Calu3 (cell line): ENCODE results near the gene PUDP. TPM values are rescaled to one million over a fixed set of nuclear protein-coding genes. Genes with fewer than 3 reads are reported as not detected.

Experiments
- BruUV-seq: library from RNA; stranded (reverse); fragments of 400-500 nt; replicated peaks from 2 replicates; lab custom pipeline; 2021; lab: Mats Ljungman, UMichigan
- CTCF ChIA-PET: fragments of 300-600 bp; sonication (Branson Sonifier 250); formaldehyde crosslinking; loops from one replicate; lab custom pipeline; 2022; ENCODE audit warnings: antibody characterized with exemption; lab: Charles Lee
- DNase-seq: peaks from one replicate; pipeline ENCODE4 v3.0.0; 2022
- H3K27ac Mint-ChIP-seq: one replicate; pipeline ENCODE4 v1.8.0; 2022; ENCODE audit warnings: mixed read lengths; ENCODE audit not compliant: unreplicated experiment
- H3K27me3 Mint-ChIP-seq: one replicate; pipeline ENCODE4 v1.8.0; 2022; ENCODE audit warnings: mixed read lengths; ENCODE audit not compliant: unreplicated experiment
- H3K36me3 Mint-ChIP-seq: one replicate; pipeline ENCODE4 v1.8.0; 2022; ENCODE audit warnings: mild to moderate bottlenecking, moderate library complexity, mixed read lengths; ENCODE audit not compliant: insufficient read depth, unreplicated experiment
- H3K4me1 Mint-ChIP-seq: one replicate; pipeline ENCODE4 v1.8.0; 2022; ENCODE audit warnings: mild to moderate bottlenecking, low read depth, mixed read lengths; ENCODE audit not compliant: unreplicated experiment
- H3K4me3 Mint-ChIP-seq: one replicate; pipeline ENCODE4 v1.8.0; 2022; ENCODE audit warnings: mild to moderate bottlenecking, low read depth, moderate library complexity, mixed read lengths; ENCODE audit not compliant: unreplicated experiment
- H3K9me3 Mint-ChIP-seq: one replicate; pipeline ENCODE4 v1.8.0; 2022; ENCODE audit warnings: low read depth, mixed read lengths; ENCODE audit not compliant: unreplicated experiment
- intact Hi-C: fragments of 100-400 bp; cut with micrococcal nuclease; formaldehyde crosslinking; loops from one replicate; pipeline ENCODE4 v1.10.0; 2022; ENCODE audit not compliant: unreplicated experiment
- total RNA-seq: library from RNA; stranded (reverse); gene quantifications from 2 replicates; pipeline ENCODE4 v1.2.3, GENCODE V29; 2022
- TF ChIP-seq, protein P1 (sequence below): fragments of 200-600 bp; IDR thresholded peaks from one replicate; pipeline ENCODE4 v1.8.0; 2022; ENCODE audit warnings: antibody characterized with exemption; ENCODE audit not compliant: unreplicated experiment

Gene PUDP
- total RNA-seq, 1 experiment from 2014 or later, result 30.6 TPM

DNA sequence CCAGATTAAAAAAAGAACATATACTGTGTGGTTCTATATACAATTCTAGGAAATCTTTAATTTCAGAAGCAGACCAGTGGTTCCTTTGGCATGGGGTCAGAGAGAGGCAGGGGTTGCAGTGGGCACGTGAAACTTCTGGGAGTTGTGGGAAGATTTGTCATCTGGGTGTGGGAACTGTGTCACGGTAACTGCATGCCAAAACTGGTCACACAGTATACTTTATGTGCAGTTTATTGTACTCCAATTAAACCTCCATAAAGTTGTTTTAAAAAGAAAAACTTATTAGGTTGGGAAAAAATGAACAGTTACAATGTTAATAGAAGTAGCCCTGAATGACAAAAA, 27.1 kb downstream of the PUDP start:
- no peak for DNase-seq
- no TSS peak for BruUV-seq
- H3K36me3 Mint-ChIP-seq, result peaks cover 9% of the 10 kb centered on the region
- intact Hi-C loops, result no loop called here
- CTCF ChIA-PET, result interaction anchor here (1.0 kb wide), 1 partner anchor 12 kb away, joined by 7 read pairs; no protein-coding TSS in a partner anchor
- TF ChIP-seq, protein P1, sequence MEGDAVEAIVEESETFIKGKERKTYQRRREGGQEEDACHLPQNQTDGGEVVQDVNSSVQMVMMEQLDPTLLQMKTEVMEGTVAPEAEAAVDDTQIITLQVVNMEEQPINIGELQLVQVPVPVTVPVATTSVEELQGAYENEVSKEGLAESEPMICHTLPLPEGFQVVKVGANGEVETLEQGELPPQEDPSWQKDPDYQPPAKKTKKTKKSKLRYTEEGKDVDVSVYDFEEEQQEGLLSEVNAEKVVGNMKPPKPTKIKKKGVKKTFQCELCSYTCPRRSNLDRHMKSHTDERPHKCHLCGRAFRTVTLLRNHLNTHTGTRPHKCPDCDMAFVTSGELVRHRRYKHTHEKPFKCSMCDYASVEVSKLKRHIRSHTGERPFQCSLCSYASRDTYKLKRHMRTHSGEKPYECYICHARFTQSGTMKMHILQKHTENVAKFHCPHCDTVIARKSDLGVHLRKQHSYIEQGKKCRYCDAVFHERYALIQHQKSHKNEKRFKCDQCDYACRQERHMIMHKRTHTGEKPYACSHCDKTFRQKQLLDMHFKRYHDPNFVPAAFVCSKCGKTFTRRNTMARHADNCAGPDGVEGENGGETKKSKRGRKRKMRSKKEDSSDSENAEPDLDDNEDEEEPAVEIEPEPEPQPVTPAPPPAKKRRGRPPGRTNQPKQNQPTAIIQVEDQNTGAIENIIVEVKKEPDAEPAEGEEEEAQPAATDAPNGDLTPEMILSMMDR, result no peak
- no peaks in the 10 kb centered on the region for H3K9me3 Mint-ChIP-seq
- H3K27ac Mint-ChIP-seq, result peak overlapping the region; percentile 88
- H3K4me1 Mint-ChIP-seq, result peaks cover 56% of the 10 kb centered on the region
- H3K27me3 Mint-ChIP-seq, result no peaks in the 10 kb centered on the region
- H3K4me3 Mint-ChIP-seq, result peak overlapping the region; percentile 58

DNA sequence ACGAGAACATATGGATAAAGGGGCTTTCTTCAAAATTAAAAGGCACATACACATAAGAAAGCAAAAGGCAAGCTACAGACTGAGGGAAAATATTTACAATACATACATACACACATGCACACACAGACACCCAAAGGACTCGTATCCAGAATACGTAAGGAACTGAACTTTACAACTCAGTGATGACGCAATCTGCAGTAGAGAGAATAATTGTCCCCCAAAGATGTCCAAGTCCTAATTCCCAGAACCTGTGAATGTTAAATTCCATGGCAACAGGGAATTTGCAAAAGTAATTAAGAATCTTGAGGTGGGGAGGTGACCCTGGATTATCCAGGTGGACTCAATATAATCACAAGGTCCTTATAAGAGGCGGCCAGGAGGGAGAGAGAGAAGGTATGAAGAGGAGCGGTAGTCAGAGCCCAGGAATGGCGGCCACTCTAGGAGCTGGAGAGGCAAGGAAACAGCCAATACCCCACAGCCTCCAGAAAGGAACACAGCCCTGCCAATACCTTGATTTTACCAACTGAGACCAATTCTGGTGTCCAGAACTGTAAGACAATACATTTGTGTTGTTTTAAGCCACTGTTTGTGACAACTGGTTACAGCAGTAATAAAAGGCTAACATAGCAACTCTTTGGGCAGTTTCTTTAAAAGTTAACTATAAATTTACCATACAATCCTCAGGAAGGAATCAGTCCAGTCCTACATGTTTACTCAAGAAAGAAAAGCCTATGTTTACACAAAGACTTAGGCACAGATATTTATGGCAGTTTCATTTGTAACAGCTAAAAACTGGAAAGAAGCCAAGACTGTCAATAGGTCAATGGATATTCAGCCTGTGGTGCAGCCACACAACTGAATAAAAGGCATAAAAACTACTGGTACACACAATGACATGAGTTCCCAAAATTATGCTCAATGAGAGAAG, 27.7 kb downstream of the PUDP start:
- CTCF ChIA-PET, result interaction anchor here (1.0 kb wide), 1 partner anchor 13 kb away, joined by 7 read pairs; no protein-coding TSS in a partner anchor
- TF ChIP-seq, protein P1, result no peak
- intact Hi-C loops, result no loop called here
- no TSS peak for BruUV-seq
- H3K27ac Mint-ChIP-seq, result peak overlapping the region; percentile 88
- H3K4me1 Mint-ChIP-seq, result peaks cover 56% of the 10 kb centered on the region
- H3K36me3 Mint-ChIP-seq, result peaks cover 9% of the 10 kb centered on the region
- no peaks in the 10 kb centered on the region for H3K9me3 Mint-ChIP-seq
- peak; percentile 28 for DNase-seq
- no peaks in the 10 kb centered on the region for H3K27me3 Mint-ChIP-seq
- peak overlapping the region; percentile 58 for H3K4me3 Mint-ChIP-seq

DNA sequence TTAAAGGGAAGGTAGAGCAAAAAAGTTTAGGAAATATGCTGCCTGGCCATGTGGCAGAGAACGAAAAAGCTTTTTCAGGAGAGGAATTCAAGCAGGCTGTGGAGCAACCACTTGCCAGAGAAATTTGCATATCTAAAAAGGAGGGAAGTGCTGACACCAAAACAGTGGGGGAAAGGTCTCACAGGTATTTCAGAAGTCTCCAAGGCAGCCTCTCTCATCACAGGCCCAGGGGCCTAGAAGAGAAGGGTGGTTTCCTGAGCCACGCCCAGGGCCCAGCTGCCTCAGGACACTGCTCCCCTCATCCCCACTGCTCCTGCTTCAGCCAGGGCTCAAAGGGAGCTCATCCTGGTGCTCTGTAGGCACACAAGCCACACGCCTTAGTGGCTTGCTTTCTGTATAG, 30.4 kb downstream of the PUDP start:
- no peak for DNase-seq
- BruUV-seq, result no TSS peak
- CTCF ChIA-PET, result no interaction called here
- H3K4me3 Mint-ChIP-seq, result no peak overlapping the region
- peaks cover 9% of the 10 kb centered on the region for H3K36me3 Mint-ChIP-seq
- no peak overlapping the region for H3K27ac Mint-ChIP-seq
- no peaks in the 10 kb centered on the region for H3K27me3 Mint-ChIP-seq
- peaks cover 47% of the 10 kb centered on the region for H3K4me1 Mint-ChIP-seq
- H3K9me3 Mint-ChIP-seq, result no peaks in the 10 kb centered on the region
- intact Hi-C loops, result no loop called here
- TF ChIP-seq, protein P1, result no peak

DNA sequence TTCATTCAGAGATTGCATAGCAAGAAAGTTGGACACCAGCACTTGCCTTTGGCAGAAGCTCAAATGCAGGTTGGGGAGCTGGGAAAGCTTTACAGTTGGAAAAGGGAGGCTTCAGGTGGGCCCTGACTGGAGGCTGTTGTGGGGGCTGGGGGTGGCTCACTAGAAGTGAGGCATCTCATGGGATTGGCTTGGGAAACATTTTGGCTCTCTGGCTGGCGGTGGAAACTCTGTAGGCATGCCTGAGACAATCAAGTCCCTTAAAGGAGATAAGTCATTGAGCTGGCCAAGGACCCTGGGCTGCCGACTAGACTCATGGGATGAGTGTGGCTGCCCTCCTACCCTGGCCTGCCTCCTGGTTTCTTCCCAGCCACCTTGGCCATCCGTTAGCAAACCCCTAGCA, 31.9 kb downstream of the PUDP start:
- no TSS peak for BruUV-seq
- Mint-ChIP-seq H3K27me3 (no peaks in the 10 kb centered on the region), H3K27ac (no peak overlapping the region), H3K9me3 (no peaks in the 10 kb centered on the region), H3K36me3 (peaks cover 9% of the 10 kb centered on the region), H3K4me1 (peaks cover 32% of the 10 kb centered on the region), H3K4me3 (no peak overlapping the region)
- TF ChIP-seq, protein P1, result no peak
- DNase-seq, result no peak
- intact Hi-C loops, result no loop called here
- CTCF ChIA-PET, result no interaction called here
